ENCODE measurements around the gene SIGLEC14.

GRCh38 chr19:51615991-51616390, 30.6 kb downstream of the SIGLEC14 start:
- TF ChIP-seq RAD21 (IDR thresholded peaks at IDR 0.05; ENCODE audit: low read depth) (no peak), EGR1 (IDR thresholded peaks at IDR 0.05) (no peak)

Data from Ishikawa (cell line).